Calu3 (cell line): ENCODE results near the gene PACRG. TPM values are rescaled to one million over a fixed set of nuclear protein-coding genes. Genes with fewer than 3 reads are reported as not detected.

ENCODE experiments used
- BruUV-seq: library from RNA; stranded (reverse); fragments of 400-500 nt; replicated peaks from 2 replicates; lab custom pipeline; 2021; lab: Mats Ljungman, UMichigan
- CTCF ChIA-PET: fragments of 300-600 bp; sonication (Branson Sonifier 250); formaldehyde crosslinking; loops from one replicate; lab custom pipeline; 2022; ENCODE audit warnings: antibody characterized with exemption; lab: Charles Lee
- DNase-seq: peaks from one replicate; pipeline ENCODE4 v3.0.0; 2022
- H3K27ac Mint-ChIP-seq: one replicate; pipeline ENCODE4 v1.8.0; 2022; ENCODE audit warnings: mixed read lengths; ENCODE audit not compliant: unreplicated experiment
- H3K27me3 Mint-ChIP-seq: one replicate; pipeline ENCODE4 v1.8.0; 2022; ENCODE audit warnings: mixed read lengths; ENCODE audit not compliant: unreplicated experiment
- H3K36me3 Mint-ChIP-seq: one replicate; pipeline ENCODE4 v1.8.0; 2022; ENCODE audit warnings: mild to moderate bottlenecking, moderate library complexity, mixed read lengths; ENCODE audit not compliant: insufficient read depth, unreplicated experiment
- H3K4me1 Mint-ChIP-seq: one replicate; pipeline ENCODE4 v1.8.0; 2022; ENCODE audit warnings: mild to moderate bottlenecking, low read depth, mixed read lengths; ENCODE audit not compliant: unreplicated experiment
- H3K4me3 Mint-ChIP-seq: one replicate; pipeline ENCODE4 v1.8.0; 2022; ENCODE audit warnings: mild to moderate bottlenecking, low read depth, moderate library complexity, mixed read lengths; ENCODE audit not compliant: unreplicated experiment
- H3K9me3 Mint-ChIP-seq: one replicate; pipeline ENCODE4 v1.8.0; 2022; ENCODE audit warnings: low read depth, mixed read lengths; ENCODE audit not compliant: unreplicated experiment
- intact Hi-C: fragments of 100-400 bp; cut with micrococcal nuclease; formaldehyde crosslinking; loops from one replicate; pipeline ENCODE4 v1.10.0; 2022; ENCODE audit not compliant: unreplicated experiment
- total RNA-seq: library from RNA; stranded (reverse); gene quantifications from 2 replicates; pipeline ENCODE4 v1.2.3, GENCODE V29; 2022
- TF ChIP-seq, protein P1 (sequence below): fragments of 200-600 bp; IDR thresholded peaks from one replicate; pipeline ENCODE4 v1.8.0; 2022; ENCODE audit warnings: antibody characterized with exemption; ENCODE audit not compliant: unreplicated experiment

Gene PACRG
- total RNA-seq, 1 experiment from 2014 or later, result 1.5 TPM

DNA sequence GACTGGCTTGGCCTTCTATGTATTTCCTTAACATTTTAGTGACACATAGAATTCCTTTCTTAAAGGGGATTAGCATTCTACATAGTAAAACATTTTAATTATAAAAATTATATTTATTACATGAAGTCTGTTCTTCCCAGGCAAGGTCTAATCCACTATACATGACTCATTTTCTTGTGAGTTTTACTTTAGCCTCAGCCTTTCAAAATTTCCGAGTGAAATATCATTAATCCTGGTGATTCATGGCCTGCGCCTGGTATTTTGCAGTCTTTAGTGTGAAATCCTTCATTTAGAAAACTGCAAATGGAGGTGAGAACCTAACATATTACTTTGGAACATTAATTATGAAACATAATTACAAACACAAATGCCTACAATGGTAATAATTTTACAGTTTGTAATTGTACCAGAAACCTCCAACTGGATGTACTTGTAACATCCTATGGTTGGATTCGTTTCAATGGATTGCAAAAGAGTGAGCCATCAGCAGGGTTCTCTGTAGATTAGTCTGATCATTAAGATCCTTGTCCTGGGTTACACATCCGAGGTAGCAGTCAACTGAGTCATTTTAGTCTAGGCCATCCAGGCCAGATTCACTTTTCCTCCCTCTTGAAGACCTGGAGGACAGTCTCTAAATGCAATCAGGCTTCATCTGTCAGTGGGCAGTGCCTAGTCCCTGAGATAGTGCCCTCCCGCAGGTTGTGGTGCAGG, 272.0 kb downstream of the PACRG start:
- Mint-ChIP-seq H3K4me1 (no peaks in the 10 kb centered on the region), H3K4me3 (no peak overlapping the region), H3K36me3 (no peaks in the 10 kb centered on the region), H3K27ac (no peak overlapping the region), H3K27me3 (no peaks in the 10 kb centered on the region), H3K9me3 (peaks cover 3% of the 10 kb centered on the region)
- TF ChIP-seq, protein P1, sequence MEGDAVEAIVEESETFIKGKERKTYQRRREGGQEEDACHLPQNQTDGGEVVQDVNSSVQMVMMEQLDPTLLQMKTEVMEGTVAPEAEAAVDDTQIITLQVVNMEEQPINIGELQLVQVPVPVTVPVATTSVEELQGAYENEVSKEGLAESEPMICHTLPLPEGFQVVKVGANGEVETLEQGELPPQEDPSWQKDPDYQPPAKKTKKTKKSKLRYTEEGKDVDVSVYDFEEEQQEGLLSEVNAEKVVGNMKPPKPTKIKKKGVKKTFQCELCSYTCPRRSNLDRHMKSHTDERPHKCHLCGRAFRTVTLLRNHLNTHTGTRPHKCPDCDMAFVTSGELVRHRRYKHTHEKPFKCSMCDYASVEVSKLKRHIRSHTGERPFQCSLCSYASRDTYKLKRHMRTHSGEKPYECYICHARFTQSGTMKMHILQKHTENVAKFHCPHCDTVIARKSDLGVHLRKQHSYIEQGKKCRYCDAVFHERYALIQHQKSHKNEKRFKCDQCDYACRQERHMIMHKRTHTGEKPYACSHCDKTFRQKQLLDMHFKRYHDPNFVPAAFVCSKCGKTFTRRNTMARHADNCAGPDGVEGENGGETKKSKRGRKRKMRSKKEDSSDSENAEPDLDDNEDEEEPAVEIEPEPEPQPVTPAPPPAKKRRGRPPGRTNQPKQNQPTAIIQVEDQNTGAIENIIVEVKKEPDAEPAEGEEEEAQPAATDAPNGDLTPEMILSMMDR, result no peak
- CTCF ChIA-PET, result no interaction called here
- DNase-seq, result no peak
- intact Hi-C loops, result no loop called here
- BruUV-seq, result no TSS peak

DNA sequence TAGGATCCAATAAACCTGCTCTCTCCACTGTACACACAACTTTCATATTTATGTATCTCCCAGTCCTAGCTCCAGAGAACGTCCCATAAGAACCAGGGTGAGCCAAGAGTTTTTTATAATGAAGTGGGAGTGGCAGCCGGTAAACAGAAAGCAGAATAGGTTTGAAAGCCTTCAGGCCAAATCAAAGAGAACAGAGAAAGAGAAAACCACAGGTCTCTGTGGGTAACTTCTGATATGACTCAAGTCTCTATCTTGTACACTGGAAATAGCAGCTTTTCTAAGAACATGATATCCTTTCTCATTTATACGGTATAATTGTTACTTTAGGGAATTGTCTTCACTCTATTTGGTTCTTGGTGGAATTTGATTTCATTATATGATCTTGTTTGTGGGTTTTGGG, 273.6 kb downstream of the PACRG start:
- H3K9me3 Mint-ChIP-seq, result peaks cover 3% of the 10 kb centered on the region
- CTCF ChIA-PET, result no interaction called here

DNA sequence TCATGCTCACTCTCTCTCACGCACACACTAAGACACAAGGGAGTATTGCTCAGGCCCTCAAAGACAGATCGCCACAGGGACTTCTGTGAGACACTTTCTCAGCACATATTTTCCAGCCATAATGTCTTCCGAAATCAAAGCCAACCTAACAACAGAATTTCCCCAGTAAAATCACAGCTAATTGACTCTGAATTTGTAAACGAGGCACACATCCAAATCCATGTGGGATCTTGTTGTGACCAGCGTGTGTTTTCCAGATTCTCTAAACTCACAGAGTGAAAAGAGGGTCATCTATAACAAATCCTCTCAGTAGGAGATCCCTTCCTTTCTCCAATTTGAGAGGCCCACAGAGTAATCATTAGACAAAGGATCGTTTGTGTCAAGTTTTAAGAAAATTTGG, 280.4 kb downstream of the PACRG start:
- H3K36me3 Mint-ChIP-seq, result no peaks in the 10 kb centered on the region
- intact Hi-C loops, result no loop called here
- TF ChIP-seq, protein P1, result no peak
- DNase-seq, result no peak
- H3K27me3 Mint-ChIP-seq, result no peaks in the 10 kb centered on the region
- H3K4me3 Mint-ChIP-seq, result no peak overlapping the region
- CTCF ChIA-PET, result no interaction called here
- no peaks in the 10 kb centered on the region for H3K4me1 Mint-ChIP-seq
- H3K9me3 Mint-ChIP-seq, result peaks cover 5% of the 10 kb centered on the region
- no peak overlapping the region for H3K27ac Mint-ChIP-seq
- BruUV-seq, result no TSS peak

More for the DNA sequence above, 273.6 kb downstream of the PACRG start:
- TF ChIP-seq, protein P1, result no peak
- DNase-seq, result no peak
- Mint-ChIP-seq H3K27ac (no peak overlapping the region), H3K4me1 (no peaks in the 10 kb centered on the region), H3K36me3 (no peaks in the 10 kb centered on the region), H3K4me3 (no peak overlapping the region), H3K27me3 (no peaks in the 10 kb centered on the region)
- no TSS peak for BruUV-seq
- intact Hi-C loops, result no loop called here

DNA sequence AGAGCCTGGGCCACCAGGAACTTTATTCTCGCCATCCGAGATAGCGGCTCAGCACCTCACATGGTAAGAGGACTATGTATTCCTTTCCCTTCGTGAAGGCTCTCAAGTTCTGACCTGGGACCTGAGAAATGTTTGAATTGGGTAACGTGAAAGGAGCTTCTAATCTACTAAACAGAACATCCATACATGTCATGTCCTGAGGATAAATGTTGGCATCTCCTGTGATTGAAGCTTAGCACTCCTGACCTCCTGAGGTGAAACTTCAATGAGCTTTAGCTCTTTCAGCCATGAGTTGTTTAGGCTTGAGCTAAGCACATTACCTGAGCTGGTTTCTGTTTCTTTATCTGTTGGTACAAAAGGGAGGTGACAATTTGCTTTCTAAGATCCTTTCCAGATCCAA, 280.9 kb downstream of the PACRG start:
- BruUV-seq, result no TSS peak

More for the DNA sequence above, 280.9 kb downstream of the PACRG start:
- peaks cover 5% of the 10 kb centered on the region for H3K9me3 Mint-ChIP-seq
- DNase-seq, result no peak
- H3K4me1 Mint-ChIP-seq, result no peaks in the 10 kb centered on the region
- no peaks in the 10 kb centered on the region for H3K36me3 Mint-ChIP-seq
- intact Hi-C loops, result no loop called here
- TF ChIP-seq, protein P1, result no peak
- no peak overlapping the region for H3K27ac Mint-ChIP-seq
- H3K4me3 Mint-ChIP-seq, result no peak overlapping the region
- H3K27me3 Mint-ChIP-seq, result no peaks in the 10 kb centered on the region
- CTCF ChIA-PET, result no interaction called here
